H54 (cell line): ENCODE measurements around the gene SLC25A2.
"Not testable (repeated sequence)": the region's sequence is repeated elsewhere in the genome, so short reads cannot be mapped to it uniquely, and the experiment has no call there.

Experiments
- DNase-seq: peaks from one replicate; pipeline ENCODE4 v3.0.0; 2011; ENCODE audit warnings: low spot score, mixed read lengths; ENCODE audit not compliant: insufficient read length
- FAIRE-seq: peaks from 3 replicates; lab custom pipeline; 2011; peaks lifted over from hg19 to GRCh38; lab: Jason Lieb, UNC
- POLR2A ChIP-seq: IDR thresholded peaks from 2 replicates; pipeline ENCODE4 v1.6.1; 2011; ENCODE audit warnings: low read depth, mild to moderate bottlenecking, low read length

The SLC25A2 gene

DNA sequence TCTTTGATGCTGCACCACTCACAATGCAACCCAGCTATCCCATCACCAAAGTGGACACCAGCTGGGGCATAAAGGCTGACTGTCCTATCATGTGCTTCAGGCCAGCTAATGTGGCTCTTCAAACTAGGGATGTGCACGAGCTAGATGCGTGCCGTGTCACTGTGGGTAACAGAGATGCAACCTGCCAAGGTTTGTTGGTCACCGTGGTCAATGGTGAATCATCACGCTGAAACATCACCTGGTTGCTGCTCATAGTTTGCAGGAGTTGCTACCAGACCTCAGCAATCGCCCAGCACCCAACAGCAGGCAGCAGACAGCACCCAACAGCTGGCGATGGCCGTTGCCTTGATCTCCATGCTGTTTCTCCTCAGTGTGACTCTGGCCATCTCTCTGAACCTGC is 24.4 kb upstream of the SLC25A2 start:
- no peak for DNase-seq
- no peak for FAIRE-seq
- no peak for TF ChIP-seq POLR2A

DNA sequence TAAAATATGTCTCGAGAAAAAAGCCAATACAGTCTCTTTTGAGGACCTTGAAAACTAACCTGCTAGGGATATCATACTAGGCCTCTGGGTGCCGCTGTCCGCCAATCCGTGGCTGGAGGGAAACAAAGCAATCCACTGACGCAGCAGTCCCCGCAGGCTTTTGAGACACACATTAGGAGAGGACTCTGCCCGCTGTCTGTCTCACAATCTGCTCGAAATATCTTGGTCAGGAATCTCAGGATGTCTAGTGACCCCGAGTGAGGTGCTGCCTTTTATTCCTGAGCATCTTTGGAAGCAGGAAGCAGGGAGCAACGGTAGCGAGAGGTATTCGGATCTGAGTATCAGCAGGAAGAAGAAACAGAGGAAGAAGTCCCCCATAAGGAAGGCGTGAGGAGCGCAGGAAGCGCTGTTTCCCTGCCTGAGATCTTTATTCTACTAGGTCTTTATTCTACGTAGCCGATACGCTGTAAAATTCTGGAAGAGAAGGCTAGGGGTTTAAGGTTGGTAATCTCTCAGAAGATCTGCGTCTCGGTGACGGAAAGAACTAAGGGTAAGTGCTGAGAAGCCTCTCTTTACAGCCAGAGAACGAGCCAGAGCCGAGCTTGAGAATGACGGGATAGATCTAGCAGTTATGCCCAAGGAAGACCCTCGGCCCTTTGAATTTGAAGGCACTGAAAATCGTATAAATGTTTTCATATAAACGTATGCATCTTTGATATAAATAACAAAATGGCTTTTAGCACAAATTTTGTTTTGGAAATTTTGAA is 22.4 kb upstream of the SLC25A2 start:
- no peak for FAIRE-seq
- peak; percentile 38 for DNase-seq
- TF ChIP-seq POLR2A: no peak

GRCh38 chr5:141322261-141322660 is 18.4 kb upstream of the SLC25A2 start:
- DNase-seq (no peak), FAIRE-seq (no peak)
- TF ChIP-seq POLR2A: no peak

GRCh38 chr5:141320225-141321169 is 16.6 kb upstream of the SLC25A2 start, which contains the start of gene TAF7:
Gene TAF7, minus strand, starts transcription at chr5:141320784. Its CDS starts 740 bp downstream, at chr5:141320044.
- DNase-seq (peak; percentile 65), FAIRE-seq (peak; percentile 83)
- peak; percentile 86 for TF ChIP-seq POLR2A

DNA sequence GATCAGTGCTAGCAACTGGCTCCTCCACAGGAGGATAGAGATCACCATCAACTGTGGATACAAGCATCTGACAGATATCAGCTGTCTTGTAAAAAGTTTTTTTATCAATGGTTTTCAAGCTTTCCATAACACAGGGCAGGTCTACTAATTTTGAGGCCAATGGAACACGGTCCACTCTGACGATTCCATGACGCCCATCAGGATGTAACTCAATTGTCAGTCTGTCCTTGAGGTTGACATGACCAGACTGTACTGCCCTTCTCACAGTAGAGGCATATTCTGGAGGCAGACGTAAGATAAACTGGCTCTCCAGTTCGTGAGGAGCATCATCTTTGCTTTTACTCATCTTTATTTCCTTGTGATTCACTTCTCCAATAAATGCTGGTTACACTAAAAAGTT is 15.8 kb upstream of the SLC25A2 start:
- TF ChIP-seq POLR2A: no peak
- DNase-seq (no peak), FAIRE-seq (no peak)

- no peak for TF ChIP-seq POLR2A
- DNase-seq (no peak), FAIRE-seq (no peak)
Measured at GRCh38 chr5:141319202-141319601, 15.4 kb upstream of the SLC25A2 start.

- FAIRE-seq, DNase-seq: not testable (repeated sequence)
Measured at GRCh38 chr5:141316963-141317362, 13.1 kb upstream of the SLC25A2 start.

DNA sequence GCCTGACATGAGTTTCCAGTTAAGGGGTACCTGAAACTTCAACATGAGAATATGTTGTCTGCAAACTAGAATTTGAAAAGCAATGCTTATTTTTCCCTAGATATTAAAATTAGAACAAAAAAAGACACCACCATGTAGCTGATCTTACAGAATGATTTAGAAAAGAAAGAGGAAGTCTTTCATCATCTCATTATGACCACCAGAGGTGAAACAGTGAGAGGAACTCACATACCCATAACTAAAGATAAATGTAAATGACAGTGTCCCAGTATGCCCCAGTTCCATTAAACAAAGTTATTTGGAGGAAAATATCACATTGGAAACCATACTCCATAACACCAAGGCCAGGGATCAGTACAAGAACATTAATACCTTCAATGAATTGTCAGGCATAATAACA is 9.9 kb upstream of the SLC25A2 start:
- no peak for TF ChIP-seq POLR2A
- no peak for FAIRE-seq

GRCh38 chr5:141306630-141307029 is 2.8 kb upstream of the SLC25A2 start:
- FAIRE-seq (no peak), DNase-seq (no peak)
- no peak for TF ChIP-seq POLR2A

More for the DNA sequence above, 9.9 kb upstream of the SLC25A2 start:
- no peak for DNase-seq

GRCh38 chr5:141298376-141298775 is 5.5 kb downstream of the SLC25A2 start:
- DNase-seq: no peak
- no peak for TF ChIP-seq POLR2A
- FAIRE-seq: no peak

GRCh38 chr5:141272906-141273305 is 30.9 kb downstream of the SLC25A2 start:
- no peak for DNase-seq
- FAIRE-seq: no peak
- no peak for TF ChIP-seq POLR2A

DNA sequence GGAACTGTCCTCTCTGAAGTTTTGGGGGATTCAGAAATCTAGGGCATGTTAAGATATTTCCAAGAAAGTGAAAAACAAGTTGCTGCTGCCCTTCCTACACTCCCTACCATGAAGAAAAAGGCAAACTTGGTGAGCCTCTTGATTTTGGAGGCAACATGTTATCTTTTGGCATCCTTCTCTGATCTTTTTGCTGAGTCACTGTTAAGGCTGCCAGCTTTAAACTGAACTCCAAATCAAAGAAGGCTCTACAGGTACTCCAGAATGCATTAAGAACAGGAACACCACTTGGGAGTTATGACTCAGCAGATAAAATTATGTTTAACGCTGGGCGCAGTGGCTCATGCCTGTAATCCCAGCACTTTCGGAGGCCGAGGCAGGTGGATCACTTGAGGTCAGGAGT is 34.7 kb downstream of the SLC25A2 start:
- DNase-seq (no peak), FAIRE-seq (no peak)
- TF ChIP-seq POLR2A: no peak

DNA sequence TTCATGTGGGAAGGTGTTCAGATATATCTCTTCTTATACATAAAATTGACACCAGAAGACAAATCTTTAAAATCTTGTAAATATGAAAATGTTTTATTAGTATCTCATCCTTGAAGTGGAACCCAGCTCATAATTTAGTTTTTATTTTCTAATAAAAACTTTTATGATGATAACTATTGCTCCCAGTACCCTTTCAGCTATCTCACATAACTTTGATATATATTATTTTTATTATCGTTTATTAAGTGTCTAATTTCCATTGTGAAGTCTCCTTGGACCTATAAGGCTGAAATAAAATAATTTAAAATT is 42.7 kb downstream of the SLC25A2 start:
- no peak for FAIRE-seq
- TF ChIP-seq POLR2A: no peak
- no peak for DNase-seq

DNA sequence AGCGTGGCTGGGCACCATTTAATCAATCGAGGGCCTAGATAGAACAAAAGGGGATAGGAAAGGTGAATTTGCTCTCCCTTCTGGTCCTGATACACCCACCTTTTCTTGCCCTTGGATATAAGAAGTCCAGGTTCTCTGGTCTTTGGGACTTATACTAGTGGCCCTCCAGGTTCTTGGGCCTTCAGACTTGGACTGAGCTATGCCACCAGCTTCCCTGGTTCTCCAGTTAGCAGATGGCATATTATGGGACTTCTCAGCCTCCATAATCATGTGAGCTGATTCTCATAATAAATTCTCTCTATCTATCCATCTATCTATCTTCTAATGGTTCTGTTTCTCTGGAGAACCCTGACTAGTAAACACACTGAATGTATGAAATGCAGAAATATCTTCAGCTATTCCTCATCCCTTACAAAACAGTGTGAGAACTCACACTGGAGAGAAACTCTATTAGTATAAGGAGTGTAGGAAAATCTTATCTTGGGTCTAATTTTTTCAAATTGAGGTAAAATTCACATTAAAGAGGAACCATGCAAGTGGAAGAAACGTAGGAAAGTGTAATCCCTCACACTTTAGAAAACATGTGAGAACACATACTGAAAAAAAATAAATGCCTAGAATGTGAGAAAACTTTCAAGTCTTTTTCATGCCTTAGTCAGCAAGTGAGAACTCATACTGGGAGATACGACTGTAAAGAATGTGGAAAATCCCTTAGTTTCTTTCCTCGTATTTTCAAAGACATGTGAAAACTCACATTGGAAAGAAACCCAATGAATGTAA is 43.2 kb downstream of the SLC25A2 start:
- TF ChIP-seq POLR2A: no peak
- DNase-seq (no peak), FAIRE-seq (no peak)
